C4-2B (cell line): Measurements from ENCODE around the gene EPS8L3.

Source experiments
- CTCF ChIP-seq: fragments of 450-650 bp; conservative IDR thresholded peaks from 2 replicates; pipeline ENCODE4 v1.5.1; 2017; ENCODE audit warnings: mild to moderate bottlenecking
- ZFX ChIP-seq: fragments of 450-650 bp; IDR thresholded peaks from 2 replicates; pipeline ENCODE4 v1.6.1; 2017

DNA sequence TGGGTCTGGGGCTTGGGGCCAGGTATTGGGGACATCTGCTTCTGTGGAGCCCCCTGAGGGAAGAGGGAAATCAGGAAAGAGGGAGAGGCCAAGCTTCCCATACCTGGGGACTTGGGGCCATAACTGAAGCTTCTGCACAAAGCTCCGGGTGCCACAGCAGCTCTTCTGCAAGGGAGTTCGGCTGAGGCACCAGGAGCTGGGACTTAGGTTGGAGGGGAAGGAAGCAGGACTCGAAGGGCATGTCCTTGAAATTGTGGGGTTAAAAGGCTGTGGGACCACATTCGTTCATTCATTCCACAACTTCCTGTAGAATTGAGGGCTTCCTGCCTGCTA lies 1.7 kb upstream of the EPS8L3 start:
- TF ChIP-seq CTCF (no peak), ZFX (no peak)
